ENCODE results near the gene TMEM79.
A peak's percentile ranks its signal among the peaks of the same experiment; 100 is the strongest.

Gene TMEM79, protein sequence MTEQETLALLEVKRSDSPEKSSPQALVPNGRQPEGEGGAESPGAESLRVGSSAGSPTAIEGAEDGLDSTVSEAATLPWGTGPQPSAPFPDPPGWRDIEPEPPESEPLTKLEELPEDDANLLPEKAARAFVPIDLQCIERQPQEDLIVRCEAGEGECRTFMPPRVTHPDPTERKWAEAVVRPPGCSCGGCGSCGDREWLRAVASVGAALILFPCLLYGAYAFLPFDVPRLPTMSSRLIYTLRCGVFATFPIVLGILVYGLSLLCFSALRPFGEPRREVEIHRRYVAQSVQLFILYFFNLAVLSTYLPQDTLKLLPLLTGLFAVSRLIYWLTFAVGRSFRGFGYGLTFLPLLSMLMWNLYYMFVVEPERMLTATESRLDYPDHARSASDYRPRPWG

GRCh38 chr1:156284112-156284511 is at the start of gene TMEM79:
Gene TMEM79, plus strand, starts transcription at chr1:156284325. Its CDS starts 902 bp downstream, at chr1:156285227.
- TF ChIP-seq, protein P1, sequence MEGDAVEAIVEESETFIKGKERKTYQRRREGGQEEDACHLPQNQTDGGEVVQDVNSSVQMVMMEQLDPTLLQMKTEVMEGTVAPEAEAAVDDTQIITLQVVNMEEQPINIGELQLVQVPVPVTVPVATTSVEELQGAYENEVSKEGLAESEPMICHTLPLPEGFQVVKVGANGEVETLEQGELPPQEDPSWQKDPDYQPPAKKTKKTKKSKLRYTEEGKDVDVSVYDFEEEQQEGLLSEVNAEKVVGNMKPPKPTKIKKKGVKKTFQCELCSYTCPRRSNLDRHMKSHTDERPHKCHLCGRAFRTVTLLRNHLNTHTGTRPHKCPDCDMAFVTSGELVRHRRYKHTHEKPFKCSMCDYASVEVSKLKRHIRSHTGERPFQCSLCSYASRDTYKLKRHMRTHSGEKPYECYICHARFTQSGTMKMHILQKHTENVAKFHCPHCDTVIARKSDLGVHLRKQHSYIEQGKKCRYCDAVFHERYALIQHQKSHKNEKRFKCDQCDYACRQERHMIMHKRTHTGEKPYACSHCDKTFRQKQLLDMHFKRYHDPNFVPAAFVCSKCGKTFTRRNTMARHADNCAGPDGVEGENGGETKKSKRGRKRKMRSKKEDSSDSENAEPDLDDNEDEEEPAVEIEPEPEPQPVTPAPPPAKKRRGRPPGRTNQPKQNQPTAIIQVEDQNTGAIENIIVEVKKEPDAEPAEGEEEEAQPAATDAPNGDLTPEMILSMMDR (IDR thresholded peaks at IDR 0.05): no peak
- no peak for DNase-seq (ENCODE audit: low spot score)
- peak within 1 kb of the TSS in 1 of 2 donors; percentile 90 for H3K27ac ChIP-seq
- H3K4me3 ChIP-seq: peak within 1 kb of the TSS; percentile 89

DNA sequence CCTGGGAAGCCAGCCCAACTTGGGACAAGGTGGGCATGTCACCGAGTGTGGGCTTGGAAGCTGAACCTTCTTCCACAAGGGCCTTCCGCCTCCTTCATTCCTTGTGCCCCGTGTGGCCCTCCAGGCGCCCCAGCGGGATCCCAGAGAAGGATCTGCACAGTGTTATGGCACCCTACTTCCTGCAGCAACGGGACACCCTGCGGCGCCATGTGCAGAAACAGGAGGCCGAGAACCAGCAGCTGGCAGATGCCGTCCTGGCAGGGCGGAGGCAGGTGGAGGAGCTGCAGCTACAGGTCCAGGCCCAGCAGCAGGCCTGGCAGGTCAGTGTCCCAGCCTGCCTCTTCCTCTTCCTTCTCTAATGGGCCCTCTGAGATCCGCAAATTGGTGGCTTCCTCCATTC is 48.0 kb upstream of the TMEM79 start:
- Histone ChIP-seq H3K4me3 (no peak overlapping the region), H3K27ac (no peak overlapping the region)
- TF ChIP-seq, protein P1 (IDR thresholded peaks at IDR 0.05): no peak
- no peak for DNase-seq (ENCODE audit: low spot score)

- H3K4me3 ChIP-seq: no peak overlapping the region
- TF ChIP-seq, protein P1 (IDR thresholded peaks at IDR 0.05): no peak
- DNase-seq (ENCODE audit: low spot score): no peak
- no peak overlapping the region for H3K27ac ChIP-seq
Observed at GRCh38 chr1:156238248-156238647, 45.9 kb upstream of the TMEM79 start.

DNA sequence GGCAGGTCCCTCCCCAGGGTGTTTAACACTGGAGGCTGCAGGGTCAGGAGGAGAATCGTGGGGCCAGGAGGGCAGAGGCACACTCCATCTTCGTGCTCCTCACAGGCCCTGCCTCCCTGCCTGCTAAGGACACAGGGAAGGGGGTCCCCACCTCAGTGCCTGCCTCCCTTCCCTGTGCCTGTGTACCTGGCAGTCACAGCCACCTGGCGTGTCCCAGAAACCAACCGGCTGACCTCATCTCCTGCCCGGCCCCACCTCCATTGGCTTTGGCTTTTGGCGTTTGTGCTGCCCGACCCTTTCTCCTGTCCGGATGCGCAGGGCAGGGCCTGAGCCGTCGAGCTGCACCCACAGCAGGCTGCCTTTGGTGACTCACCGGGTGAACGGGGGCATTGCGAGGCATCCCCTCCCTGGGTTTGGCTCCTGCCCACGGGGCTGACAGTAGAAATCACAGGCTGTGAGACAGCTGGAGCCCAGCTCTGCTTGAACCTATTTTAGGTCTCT is 42.8 kb upstream of the TMEM79 start:
- no peak for DNase-seq (ENCODE audit: low spot score)
- TF ChIP-seq, protein P1 (IDR thresholded peaks at IDR 0.05): no peak
- Histone ChIP-seq H3K4me3 (no peak overlapping the region), H3K27ac (no peak overlapping the region)

DNA sequence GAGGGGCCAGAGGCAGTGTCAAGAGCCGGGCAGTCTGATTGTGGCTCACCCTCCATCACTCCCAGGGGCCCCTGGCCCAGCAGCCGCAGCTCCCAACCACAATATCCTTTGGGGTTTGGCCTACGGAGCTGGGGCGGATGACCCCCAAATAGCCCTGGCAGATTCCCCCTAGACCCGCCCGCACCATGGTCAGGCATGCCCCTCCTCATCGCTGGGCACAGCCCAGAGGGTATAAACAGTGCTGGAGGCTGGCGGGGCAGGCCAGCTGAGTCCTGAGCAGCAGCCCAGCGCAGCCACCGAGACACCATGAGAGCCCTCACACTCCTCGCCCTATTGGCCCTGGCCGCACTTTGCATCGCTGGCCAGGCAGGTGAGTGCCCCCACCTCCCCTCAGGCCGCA is 42.2 kb upstream of the TMEM79 start, which contains the start of gene BGLAP:
Gene BGLAP (plus strand): TSS at position 259 of the 400 bp plus-strand sequence. CDS start 48 bp downstream, at position 307.
- DNase-seq (ENCODE audit: low spot score): no peak
- TF ChIP-seq, protein P1 (IDR thresholded peaks at IDR 0.05): no peak
- Histone ChIP-seq H3K27ac (no peak within 1 kb of the TSS), H3K4me3 (no peak within 1 kb of the TSS)

DNA sequence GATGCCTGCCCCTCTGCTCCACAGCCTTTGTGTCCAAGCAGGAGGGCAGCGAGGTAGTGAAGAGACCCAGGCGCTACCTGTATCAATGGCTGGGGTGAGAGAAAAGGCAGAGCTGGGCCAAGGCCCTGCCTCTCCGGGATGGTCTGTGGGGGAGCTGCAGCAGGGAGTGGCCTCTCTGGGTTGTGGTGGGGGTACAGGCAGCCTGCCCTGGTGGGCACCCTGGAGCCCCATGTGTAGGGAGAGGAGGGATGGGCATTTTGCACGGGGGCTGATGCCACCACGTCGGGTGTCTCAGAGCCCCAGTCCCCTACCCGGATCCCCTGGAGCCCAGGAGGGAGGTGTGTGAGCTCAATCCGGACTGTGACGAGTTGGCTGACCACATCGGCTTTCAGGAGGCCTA is 41.4 kb upstream of the TMEM79 start:
- TF ChIP-seq, protein P1 (IDR thresholded peaks at IDR 0.05): no peak
- Histone ChIP-seq H3K4me3 (no peak overlapping the region), H3K27ac (no peak overlapping the region)
- DNase-seq (ENCODE audit: low spot score): no peak

- TF ChIP-seq, protein P1 (IDR thresholded peaks at IDR 0.05): no peak
- no peak for DNase-seq (ENCODE audit: low spot score)
- Histone ChIP-seq H3K4me3 (no peak overlapping the region), H3K27ac (no peak overlapping the region)
Observed at GRCh38 chr1:156244126-156244525, 40.0 kb upstream of the TMEM79 start.
